ENCODE data around the gene CHST6.

Gene CHST6

DNA sequence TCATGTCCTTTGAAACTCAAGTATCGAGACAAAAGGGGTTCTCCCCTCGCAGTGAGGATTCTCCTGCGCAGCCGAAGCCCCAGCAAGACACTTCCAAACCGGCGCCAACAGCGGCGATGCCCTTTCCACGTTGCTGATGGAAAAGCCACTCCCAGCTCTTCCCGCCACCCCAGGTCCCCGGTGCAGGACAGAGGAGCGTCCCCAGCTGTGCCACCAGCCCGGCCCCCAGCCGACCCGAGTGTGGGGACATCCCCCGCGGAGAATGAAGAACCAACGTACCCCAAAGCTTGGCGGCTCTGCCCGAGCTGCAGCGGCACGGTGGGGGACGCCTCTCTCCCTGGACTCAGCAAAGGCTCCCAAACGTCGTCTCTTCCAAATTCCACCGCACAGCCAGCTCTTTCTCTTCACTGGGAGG is 573 bp downstream of the CHST6 start:
- TF ChIP-seq EZH2 (IDR thresholded peaks at IDR 0.05) (no peak), FOXP2 (optimal IDR thresholded peaks at IDR 0.05; ENCODE audit: control extremely low read depth, extremely low read length, insufficient read depth) (no peak), POLR2AphosphoS5 (IDR thresholded peaks at IDR 0.05; ENCODE audit: borderline replicate concordance, low read depth, low read length) (no peak)
- Histone ChIP-seq H3K9me3 (ENCODE audit: low read depth, low read length) (no peaks in the 10 kb centered on the region), H3K9ac (ENCODE audit: insufficient read length) (no peak overlapping the region), H3K4me3 (no peak overlapping the region), H3K27ac (no peak overlapping the region), H3K36me3 (ENCODE audit: insufficient read depth, low read length) (no peaks in the 10 kb centered on the region)
- no peak for DNase-seq (ENCODE audit: low read depth, low spot score)

DNA sequence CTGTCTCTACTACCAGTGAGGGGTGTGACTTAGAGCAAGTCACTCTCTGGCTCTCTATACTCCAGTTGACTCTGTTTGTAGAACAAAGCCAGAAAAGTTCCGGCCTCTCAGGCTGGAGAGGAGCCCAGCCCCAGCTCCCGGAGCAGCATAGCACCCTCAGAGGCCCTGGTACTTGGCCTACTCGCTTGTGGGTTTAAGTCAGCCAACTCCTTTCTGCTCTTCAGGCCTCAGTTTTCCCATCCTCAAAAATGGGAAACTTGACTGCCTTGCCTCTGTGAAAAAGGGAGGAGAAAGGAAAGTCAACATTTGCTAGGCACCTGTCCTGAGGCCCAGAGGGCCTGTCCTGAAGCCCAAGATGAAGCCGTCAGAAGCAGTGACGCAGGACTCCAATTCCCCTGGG is 1.1 kb downstream of the CHST6 start:
- Histone ChIP-seq H3K9me3 (ENCODE audit: low read depth, low read length) (no peaks in the 10 kb centered on the region), H3K36me3 (ENCODE audit: insufficient read depth, low read length) (no peaks in the 10 kb centered on the region), H3K27ac (no peak overlapping the region), H3K9ac (ENCODE audit: insufficient read length) (no peak overlapping the region), H3K4me3 (no peak overlapping the region)
- no peak for DNase-seq (ENCODE audit: low read depth, low spot score)
- TF ChIP-seq EZH2 (IDR thresholded peaks at IDR 0.05) (no peak), POLR2AphosphoS5 (IDR thresholded peaks at IDR 0.05; ENCODE audit: borderline replicate concordance, low read depth, low read length) (no peak), FOXP2 (optimal IDR thresholded peaks at IDR 0.05; ENCODE audit: control extremely low read depth, extremely low read length, insufficient read depth) (no peak)

DNA sequence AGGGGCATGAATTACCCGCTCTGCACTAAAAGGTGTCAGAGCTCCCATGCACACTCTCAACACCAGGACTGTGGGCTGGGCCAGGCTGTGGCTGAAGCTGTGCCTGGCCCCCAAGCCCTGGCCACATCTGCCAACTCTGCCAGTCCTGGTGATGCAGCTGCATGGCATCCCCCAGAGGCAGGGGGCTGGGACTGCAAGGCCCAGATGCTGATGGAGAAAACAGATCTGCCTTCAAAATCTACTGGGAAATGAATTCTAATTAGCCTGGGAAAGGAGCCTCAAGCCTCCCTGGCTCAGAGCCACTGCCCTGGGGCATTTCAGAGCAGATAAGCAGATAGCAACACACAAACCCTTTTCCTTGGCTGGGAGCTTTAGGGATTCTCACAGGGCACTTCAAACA is 3.4 kb downstream of the CHST6 start:
- peak; percentile 75 for DNase-seq (ENCODE audit: low read depth, low spot score)
- TF ChIP-seq EZH2 (IDR thresholded peaks at IDR 0.05) (no peak), POLR2AphosphoS5 (IDR thresholded peaks at IDR 0.05; ENCODE audit: borderline replicate concordance, low read depth, low read length) (no peak), FOXP2 (optimal IDR thresholded peaks at IDR 0.05; ENCODE audit: control extremely low read depth, extremely low read length, insufficient read depth) (no peak)
- H3K4me3 ChIP-seq = no peak overlapping the region
- no peaks in the 10 kb centered on the region for H3K9me3 ChIP-seq (ENCODE audit: low read depth, low read length)
- H3K27ac ChIP-seq = no peak overlapping the region
- H3K36me3 ChIP-seq (ENCODE audit: insufficient read depth, low read length) = no peaks in the 10 kb centered on the region
- H3K9ac ChIP-seq (ENCODE audit: insufficient read length) = no peak overlapping the region

DNA sequence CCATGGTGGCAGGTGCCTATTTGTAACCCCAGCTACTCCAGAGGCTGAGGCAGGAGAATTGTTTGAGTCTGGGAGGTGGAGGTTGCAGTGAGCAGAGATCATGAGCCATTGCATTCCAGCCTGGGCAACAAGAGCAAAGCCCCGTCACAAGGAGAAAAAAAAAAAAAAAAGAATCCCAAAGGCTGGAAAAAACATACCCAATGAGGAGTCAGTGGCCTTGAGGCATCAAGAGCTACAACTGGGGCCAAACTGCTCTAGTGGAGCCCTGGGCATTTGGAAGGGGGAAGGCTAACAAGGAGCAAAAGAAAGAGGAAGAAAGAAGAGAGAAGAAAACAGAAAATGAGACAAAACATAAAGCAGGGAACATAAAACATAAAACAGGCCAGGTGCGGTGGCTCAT is 6.9 kb downstream of the CHST6 start:
- no peak for DNase-seq (ENCODE audit: low read depth, low spot score)
- H3K9me3 ChIP-seq (ENCODE audit: low read depth, low read length) = no peaks in the 10 kb centered on the region
- no peak overlapping the region for H3K4me3 ChIP-seq
- TF ChIP-seq POLR2AphosphoS5 (IDR thresholded peaks at IDR 0.05; ENCODE audit: borderline replicate concordance, low read depth, low read length) (no peak), EZH2 (IDR thresholded peaks at IDR 0.05) (no peak), FOXP2 (optimal IDR thresholded peaks at IDR 0.05; ENCODE audit: control extremely low read depth, extremely low read length, insufficient read depth) (no peak)
- no peak overlapping the region for H3K27ac ChIP-seq
- H3K9ac ChIP-seq (ENCODE audit: insufficient read length) = no peak overlapping the region
- H3K36me3 ChIP-seq (ENCODE audit: insufficient read depth, low read length) = no peaks in the 10 kb centered on the region

DNA sequence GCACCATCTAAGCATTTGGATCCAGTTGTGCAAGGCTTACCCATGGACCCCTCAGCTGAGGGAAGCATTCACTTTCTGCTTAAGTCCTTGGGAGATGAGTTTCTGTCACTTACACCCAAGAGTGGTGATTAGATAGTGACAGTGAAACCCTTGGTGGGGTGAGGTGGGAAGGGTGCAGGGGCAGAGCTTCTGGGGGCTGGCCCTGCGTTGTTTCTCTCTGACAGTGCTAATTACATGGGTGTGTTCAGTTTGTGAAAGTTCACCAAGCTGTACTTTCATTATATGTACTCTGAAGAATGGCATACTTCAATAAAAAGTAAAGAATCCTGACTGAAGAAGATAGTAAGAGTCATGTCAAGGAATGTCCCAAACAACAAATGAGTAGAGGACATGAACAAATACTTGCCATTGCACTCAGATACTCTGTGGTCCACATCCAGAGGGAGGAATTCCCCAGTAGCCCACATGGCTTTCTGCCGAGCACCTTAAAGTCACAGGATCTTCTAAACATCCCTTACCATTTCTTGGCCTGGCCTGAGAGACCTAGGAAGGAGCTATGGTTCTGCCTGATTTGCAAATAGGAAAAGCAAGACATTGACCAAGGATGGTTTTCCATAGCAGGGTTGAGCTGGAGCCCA is 8.4 kb downstream of the CHST6 start:
- Histone ChIP-seq H3K9me3 (ENCODE audit: low read depth, low read length) (no peaks in the 10 kb centered on the region), H3K36me3 (ENCODE audit: insufficient read depth, low read length) (no peaks in the 10 kb centered on the region), H3K4me3 (no peak overlapping the region), H3K9ac (ENCODE audit: insufficient read length) (no peak overlapping the region), H3K27ac (no peak overlapping the region)
- DNase-seq (ENCODE audit: low read depth, low spot score) = no peak
- TF ChIP-seq EZH2 (IDR thresholded peaks at IDR 0.05) (no peak), FOXP2 (optimal IDR thresholded peaks at IDR 0.05; ENCODE audit: control extremely low read depth, extremely low read length, insufficient read depth) (no peak), POLR2AphosphoS5 (IDR thresholded peaks at IDR 0.05; ENCODE audit: borderline replicate concordance, low read depth, low read length) (no peak)

DNA sequence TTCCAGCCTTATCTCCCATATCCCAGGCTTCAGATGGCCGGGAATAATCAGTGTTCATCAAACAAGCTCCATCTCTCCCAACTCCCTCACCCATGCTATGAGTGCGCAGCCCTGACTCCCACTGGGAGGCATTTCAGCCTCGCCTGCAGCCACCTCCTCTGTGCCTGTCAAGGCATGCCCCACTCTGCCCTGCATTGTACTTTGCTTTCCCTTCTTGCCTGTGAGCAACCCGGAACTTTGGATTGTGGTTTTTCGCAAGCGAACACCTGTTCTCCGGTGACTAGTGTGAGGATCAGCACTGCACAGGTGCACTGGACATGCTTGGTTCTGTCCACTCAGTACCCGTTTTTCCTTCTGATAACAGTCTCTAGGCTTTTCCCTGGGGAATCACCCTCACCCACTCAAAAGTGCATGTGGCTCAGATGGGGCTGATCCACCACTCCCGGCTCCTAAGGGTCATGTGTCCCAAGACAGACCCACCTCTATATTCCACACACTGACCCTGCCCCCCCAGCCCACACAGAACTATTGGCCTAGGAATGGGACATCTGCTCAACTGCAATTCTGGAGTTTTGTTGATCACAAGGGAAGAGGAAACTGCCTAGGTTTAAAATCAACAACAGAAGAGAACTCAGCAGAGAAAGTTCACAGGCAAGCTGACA is 9.1 kb downstream of the CHST6 start:
- H3K9ac ChIP-seq (ENCODE audit: insufficient read length) = no peak overlapping the region
- DNase-seq (ENCODE audit: low read depth, low spot score) = no peak
- H3K9me3 ChIP-seq (ENCODE audit: low read depth, low read length) = no peaks in the 10 kb centered on the region
- no peak for TF ChIP-seq POLR2AphosphoS5 (IDR thresholded peaks at IDR 0.05; ENCODE audit: borderline replicate concordance, low read depth, low read length)
- TF ChIP-seq FOXP2 (optimal IDR thresholded peaks at IDR 0.05; ENCODE audit: control extremely low read depth, extremely low read length, insufficient read depth) = no peak
- TF ChIP-seq EZH2 (IDR thresholded peaks at IDR 0.05) = no peak
- no peaks in the 10 kb centered on the region for H3K36me3 ChIP-seq (ENCODE audit: insufficient read depth, low read length)
- no peak overlapping the region for H3K27ac ChIP-seq
- H3K4me3 ChIP-seq = no peak overlapping the region

DNA sequence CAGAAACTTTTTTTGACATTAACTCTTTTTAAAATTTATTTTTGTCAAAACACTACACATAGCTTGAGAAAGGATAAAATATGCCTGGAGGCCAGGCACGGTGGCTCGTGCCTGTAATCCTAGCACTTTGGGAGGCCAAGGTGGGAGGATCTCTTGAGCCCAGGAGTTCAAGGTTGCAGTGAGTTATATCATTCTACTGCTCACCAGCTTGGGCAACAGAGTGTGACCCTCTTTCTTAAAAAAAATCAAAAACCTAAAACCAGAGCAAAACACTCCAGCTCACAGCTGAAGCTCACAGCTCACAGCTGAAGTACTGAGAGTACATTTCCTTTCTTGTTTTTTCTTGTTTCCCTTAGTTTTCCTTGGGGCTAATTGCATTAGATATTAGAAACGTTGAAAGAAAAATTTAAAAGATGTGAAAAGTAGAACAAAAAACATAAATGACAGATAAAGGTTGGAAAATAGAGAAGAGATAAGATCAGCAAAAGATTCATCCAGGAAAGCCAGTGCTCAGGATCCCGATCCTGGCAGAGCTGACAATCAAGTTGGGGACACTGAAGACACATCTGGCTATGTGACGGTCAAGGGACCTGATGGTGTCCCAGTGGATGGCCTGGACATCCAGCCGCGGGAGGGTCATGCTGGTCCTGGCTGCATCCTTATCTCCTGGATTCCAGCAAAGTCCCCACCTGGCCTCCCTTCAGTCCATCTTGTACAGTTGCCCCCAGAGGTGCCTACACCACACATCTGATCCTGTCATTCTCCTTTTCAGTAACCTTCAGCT is 9.8 kb downstream of the CHST6 start:
- DNase-seq (ENCODE audit: low read depth, low spot score) = no peak
- Histone ChIP-seq H3K9me3 (ENCODE audit: low read depth, low read length) (no peaks in the 10 kb centered on the region), H3K4me3 (no peak overlapping the region), H3K36me3 (ENCODE audit: insufficient read depth, low read length) (no peaks in the 10 kb centered on the region), H3K9ac (ENCODE audit: insufficient read length) (no peak overlapping the region), H3K27ac (no peak overlapping the region)
- TF ChIP-seq EZH2 (IDR thresholded peaks at IDR 0.05) = no peak
- no peak for TF ChIP-seq FOXP2 (optimal IDR thresholded peaks at IDR 0.05; ENCODE audit: control extremely low read depth, extremely low read length, insufficient read depth)
- TF ChIP-seq POLR2AphosphoS5 (IDR thresholded peaks at IDR 0.05; ENCODE audit: borderline replicate concordance, low read depth, low read length) = no peak

DNA sequence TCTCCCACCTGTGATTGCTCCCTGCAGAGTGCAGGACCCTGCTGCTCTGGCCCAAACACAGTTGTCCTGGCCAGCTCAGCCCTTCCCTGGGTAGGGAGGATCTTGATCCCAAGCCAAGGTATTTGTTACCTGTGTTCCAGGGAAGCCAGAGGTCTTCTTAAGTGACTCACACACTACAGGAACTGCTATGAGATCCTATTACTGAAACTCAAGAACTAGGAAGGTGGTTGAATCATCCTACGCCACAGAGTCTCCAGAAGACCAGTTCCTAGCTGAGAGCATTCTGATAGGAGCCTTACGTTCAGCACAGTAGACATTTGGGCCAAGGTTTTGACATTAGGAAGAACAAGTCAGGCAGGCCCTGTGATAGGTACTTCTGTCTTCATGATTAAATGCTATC is 12.0 kb downstream of the CHST6 start:
- H3K4me3 ChIP-seq = no peak overlapping the region
- TF ChIP-seq FOXP2 (optimal IDR thresholded peaks at IDR 0.05; ENCODE audit: control extremely low read depth, extremely low read length, insufficient read depth) (no peak), POLR2AphosphoS5 (IDR thresholded peaks at IDR 0.05; ENCODE audit: borderline replicate concordance, low read depth, low read length) (no peak), EZH2 (IDR thresholded peaks at IDR 0.05) (no peak)
- no peaks in the 10 kb centered on the region for H3K36me3 ChIP-seq (ENCODE audit: insufficient read depth, low read length)
- DNase-seq (ENCODE audit: low read depth, low spot score) = no peak
- no peak overlapping the region for H3K27ac ChIP-seq
- H3K9me3 ChIP-seq (ENCODE audit: low read depth, low read length) = no peaks in the 10 kb centered on the region
- H3K9ac ChIP-seq (ENCODE audit: insufficient read length) = no peak overlapping the region
